Stimulated activated CD8-positive, alpha-beta memory T cell treated with anti-CD3 and anti-CD28 coated beads, Interleukin-4, amount 100 ng/mL, for 4 hours (primary cell): ENCODE results near the gene SARS1.

ENCODE experiments used
- DNase-seq, 2 donors: peaks; one replicate each; pipeline ENCODE4 v3.0.0-alpha.2; 2020; ENCODE audit warnings: low read depth in 2 of 2, low spot score in 1 of 2

Gene SARS1

GRCh38 chr1:109225711-109226445 is 12.2 kb downstream of the SARS1 start:
- DNase-seq = no peak

- DNase-seq = no peak
Observed at GRCh38 chr1:109228167-109228566, 14.4 kb downstream of the SARS1 start.

DNA sequence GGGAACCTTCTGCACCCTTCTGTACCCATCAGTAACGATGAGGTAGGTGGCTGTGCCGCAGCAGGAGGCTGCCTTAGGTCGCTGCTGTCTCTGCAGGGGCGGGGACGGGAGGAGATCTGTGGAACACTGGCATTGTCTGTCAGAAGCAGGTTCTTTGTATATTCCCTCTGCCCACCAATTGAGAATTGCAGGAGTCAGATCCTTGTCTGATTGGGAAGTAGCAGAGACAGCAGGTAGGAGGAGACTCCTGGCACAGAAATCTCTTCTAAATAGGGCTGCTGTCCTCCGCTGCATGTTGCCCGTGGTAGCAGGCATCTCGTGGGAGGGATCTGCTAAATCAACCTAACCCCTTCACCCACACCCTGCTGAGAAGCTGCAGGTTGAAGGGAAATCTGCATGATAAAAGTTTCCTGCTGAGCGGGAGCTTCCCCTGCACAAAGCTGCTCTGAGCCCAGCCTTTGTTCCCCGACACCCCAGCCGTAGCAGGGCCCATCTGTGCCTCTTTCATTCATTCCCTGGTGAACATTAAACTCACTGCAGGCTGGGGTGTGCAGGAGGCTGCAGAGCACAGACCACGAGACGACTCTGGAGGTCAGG is 15.9 kb downstream of the SARS1 start:
- no peak for DNase-seq

GRCh38 chr1:109231066-109231465 is 17.3 kb downstream of the SARS1 start:
- DNase-seq = no peak

GRCh38 chr1:109235137-109235536 is 21.4 kb downstream of the SARS1 start:
- DNase-seq = no peak

DNA sequence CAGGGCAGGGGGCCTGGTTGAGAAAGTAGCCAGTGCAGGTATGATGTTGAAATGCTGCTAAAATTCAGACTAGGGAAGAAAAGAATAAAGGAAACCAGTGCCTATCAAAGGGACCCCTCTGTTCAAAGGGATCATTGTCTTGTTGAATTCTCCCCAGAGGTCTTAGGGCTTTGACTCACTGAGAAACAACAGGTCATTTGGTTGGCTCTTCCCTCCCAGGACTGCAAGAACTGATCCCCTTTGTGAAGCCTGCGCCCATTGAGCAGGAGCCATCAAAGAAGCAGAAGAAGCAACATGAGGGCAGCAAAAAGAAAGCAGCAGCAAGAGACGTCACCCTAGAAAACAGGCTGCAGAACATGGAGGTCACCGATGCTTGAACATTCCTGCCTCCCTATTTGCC is 23.8 kb downstream of the SARS1 start:
- no peak for DNase-seq

- DNase-seq = no peak
Observed at GRCh38 chr1:109238382-109238781, 24.7 kb downstream of the SARS1 start.

- no peak for DNase-seq
Observed at GRCh38 chr1:109239047-109239408, 25.3 kb downstream of the SARS1 start.

DNA sequence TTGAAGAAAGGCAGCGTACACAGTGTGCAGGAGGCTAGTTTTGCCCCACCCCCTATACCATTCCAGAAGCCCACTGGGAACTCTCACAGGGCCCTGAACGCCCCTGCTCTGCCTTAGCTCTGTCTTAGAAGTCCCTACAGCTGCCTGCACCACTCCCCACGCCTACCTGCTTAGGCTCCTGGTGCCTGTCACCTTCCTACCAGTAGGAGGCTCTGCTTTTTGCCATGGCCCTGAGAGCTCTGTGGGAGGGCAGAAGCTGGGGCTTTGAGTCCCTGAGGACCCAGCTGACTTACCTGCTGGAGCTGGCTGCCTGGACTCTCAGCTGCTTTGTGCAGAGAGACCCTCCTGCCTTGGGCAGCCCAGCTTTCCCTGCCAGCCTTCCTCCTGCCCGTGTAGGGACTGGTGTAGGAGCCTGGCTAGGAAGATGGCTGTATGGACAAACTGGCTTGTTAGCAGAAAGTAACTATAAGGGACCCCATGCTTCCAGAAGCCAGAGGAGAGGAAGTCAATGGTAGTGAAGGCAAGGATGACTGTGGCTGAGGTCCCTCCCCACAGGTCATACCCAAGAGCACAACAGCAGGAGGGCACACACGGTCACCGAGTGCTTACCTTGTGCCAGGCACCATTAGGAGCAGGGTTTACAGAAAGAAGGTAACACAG is 25.8 kb downstream of the SARS1 start:
- DNase-seq = no peak

DNA sequence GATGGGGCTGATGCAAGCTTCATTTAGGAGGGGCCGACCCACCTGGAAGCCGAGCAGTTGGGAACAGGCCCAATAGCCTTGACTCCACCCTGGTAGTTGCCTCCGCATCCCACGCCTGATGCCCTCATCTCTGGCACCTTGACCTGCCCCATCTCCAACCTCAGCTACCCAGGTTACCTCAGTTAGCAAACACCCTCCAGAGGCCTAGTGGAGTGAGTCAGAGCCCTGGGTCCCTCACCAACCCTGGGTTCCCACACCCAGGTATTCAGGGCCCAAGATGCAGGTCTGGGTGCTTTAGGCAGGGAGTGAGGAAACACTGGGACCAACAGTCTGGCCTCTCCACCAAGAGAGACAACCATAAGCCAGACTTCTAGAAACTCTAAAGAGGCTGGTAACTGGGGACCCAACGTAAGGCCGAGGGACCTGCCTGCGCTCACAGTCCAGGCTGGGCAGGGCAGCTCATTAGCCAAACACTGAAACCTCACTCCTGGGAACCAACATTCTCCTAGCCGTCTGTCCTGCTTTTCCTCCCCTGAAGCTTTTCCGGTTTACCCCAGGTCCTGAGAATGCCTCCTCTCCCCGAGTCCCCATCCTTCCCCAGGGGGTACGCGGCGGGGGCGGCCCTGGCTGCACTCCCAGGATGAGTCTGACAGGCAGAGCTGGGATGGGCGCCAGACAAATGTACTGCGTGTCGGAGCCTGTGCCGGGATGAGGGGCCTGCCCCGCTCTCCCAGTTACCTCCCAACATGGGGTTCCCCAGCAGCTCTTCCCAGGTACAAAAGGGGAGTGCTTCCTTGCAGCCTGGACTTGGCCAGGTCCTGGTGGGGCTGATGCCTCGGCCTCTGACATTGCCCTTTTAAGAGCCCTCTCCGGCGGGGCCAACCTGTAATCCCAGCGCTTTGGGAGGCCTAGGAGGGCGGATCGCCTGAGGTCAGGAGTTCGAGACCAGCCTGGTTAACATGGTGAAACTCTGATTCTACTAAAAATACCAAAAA is 26.7 kb downstream of the SARS1 start:
- no peak for DNase-seq

DNA sequence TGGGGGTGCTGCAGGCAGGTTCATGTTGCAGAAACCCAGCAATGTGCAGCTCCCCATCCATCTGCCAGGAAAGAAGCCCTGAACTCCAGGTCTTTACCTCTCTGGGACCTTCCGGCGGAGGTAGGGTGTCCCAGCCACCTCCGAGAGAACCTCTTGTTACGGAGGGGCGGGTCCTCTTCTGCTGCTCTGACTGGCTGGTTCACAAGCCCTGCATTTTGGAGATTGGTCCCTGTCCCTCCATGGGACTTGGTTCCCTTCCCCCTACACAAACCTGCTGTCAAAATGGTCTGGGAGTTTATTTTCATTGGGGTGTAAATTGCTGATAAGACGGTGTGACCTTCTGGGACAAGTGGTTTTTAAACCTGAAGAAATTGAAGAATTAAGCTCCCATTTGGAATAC is 27.6 kb downstream of the SARS1 start:
- no peak for DNase-seq

- DNase-seq = no peak
Observed at GRCh38 chr1:109241841-109242345, 28.2 kb downstream of the SARS1 start.

DNA sequence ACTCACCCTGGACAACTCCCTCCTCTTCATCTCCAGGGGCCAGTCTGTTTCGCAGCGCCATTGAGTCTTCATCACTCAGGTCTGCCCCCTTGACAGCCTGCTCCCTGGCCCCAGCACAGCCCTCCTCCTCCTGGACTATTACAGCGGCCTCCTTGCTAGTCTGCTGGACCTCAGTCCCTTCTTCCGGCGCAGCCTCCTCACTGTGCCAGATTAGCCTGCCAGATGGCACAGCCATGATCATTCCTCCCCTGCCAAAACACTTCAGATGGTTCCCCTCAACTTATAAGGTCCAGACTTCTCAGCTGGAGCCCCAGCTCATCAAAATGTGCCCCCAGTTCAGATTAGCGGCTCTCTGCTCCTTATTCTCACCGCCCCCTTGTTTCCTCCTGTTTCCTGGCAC is 28.7 kb downstream of the SARS1 start:
- DNase-seq = no peak

DNA sequence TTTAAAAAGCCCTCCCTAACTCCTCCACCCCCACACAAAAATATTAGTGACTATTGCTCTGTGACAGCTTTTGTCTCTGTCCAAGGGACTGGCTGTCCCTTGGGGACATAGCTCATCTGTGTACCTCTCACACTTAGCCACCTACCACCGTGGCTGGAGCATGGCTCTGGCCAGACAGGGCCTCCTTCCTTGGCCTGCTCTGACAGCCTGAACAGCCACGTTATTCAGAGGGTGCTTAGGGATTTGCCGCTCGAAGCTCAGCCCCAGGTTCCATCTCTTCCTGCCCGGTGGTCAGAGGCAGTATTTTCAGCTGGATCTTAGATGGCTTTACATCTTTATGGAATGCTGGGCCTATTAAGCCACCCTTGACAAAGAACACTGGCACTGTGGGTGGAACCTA is 29.5 kb downstream of the SARS1 start:
- no peak for DNase-seq

DNA sequence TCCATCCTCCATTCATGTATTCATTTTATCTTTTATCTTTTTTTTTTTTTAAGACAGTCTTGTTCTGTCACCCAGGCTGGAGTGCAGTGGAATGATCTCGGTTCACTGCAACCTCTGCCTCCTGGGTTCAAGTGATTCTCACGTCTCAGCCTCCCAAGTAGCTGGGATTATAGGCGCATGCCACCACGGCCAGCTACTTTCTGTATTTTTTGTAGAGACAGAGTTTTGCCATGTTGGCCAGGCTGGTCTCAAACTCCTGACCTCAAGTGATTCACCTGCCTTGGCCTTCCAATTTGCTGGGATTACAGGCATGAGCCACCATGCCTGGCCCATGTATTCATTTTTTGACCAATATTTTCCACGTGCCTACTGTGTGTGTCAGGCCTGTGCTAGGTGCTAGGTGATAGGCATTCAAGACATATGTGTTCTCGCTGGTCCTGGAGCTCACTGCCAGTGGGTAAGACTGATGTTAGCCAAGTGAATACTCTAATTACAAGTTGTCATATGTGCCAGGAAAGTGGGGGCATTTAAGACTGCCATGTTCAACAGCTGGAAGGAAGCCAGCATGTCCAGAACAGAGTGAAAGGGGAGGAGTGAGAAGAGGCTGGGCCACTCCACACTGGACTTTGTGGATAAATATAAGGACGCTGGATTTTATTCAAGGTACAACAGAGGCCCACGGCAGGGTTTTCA is 30.3 kb downstream of the SARS1 start:
- no peak for DNase-seq

DNA sequence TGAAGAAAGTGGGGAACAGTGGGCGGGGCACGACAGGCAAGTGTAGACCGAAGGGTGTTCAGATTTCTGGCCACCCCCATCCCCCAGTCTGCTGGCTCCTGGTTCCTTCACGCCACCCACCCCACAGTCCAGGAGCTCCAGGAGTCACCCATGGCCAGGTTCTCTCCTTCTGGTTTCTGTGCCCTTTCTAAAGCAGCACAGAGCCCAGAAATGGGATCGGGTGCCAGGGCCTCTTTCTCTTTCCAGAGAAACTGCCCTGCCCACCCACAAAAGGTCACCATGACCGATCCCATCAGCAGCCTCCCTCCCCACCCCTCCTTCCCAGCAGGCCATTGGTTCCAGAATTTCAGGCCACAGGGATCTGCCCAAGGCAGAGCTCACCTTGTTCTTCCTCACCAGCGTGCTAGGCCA is 32.4 kb downstream of the SARS1 start:
- DNase-seq = no peak

DNA sequence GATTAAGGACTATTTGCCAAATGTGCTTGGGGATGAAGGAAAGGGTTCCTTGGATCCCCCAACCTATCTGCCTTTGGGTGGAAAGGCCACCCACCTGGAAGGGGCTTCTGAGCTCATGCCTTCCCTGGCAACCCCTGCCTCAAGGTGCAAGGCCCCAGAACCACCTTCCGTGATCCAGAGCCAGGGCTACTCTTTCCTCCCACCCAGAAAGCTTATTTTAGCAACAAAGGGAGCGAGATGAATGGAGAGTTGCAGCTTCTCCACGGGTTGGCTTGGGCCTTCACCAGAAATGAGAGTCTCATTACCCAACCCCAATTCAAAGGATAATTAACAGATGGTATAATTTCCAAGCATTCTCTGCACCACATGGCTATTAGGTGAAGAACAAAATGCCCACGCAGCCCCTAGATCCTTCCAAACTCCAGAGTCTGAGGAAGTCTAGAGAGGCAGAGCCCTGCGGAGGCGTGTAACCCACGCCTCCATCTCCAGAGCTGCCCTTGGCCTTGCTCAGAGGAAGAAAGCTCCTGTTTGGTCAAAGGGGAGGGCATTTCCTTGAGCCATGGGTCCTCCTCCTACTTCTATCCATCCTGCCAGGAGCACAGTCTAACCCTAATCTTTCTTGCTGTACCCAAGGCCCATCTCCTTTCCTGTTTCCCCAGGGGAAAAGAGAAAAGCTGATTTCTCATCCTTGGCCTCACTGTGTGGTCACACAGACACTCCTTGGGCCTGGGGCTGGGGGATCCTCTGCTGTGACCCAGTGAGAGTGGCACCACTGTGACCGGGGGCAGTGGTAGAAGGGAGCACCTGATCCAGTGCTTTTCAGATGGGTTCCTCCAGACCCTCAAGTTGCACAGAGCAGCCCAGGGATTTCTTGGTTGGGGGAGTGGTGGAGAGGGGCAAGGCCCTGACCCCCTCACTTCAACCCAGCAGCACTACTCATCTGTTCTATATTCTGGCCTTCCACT is 34.0 kb downstream of the SARS1 start:
- DNase-seq = no peak

DNA sequence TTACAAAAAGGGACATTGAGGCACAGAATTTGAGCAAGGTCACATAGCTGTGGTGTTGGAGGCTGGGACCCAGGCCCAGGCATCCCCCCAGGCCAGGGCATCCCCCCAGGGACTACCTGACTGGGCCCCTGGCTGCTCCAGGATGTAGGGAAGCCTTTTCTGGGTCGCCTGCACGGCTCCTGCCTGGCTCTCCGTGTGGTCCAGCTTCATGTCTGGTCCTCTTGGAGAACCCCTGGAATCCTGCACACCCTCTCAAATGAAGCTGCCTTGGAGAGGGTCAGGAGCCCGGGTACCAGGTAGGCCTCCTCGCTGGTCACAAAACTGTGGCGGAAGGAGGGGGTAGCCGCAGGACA is 34.7 kb downstream of the SARS1 start:
- no peak for DNase-seq

DNA sequence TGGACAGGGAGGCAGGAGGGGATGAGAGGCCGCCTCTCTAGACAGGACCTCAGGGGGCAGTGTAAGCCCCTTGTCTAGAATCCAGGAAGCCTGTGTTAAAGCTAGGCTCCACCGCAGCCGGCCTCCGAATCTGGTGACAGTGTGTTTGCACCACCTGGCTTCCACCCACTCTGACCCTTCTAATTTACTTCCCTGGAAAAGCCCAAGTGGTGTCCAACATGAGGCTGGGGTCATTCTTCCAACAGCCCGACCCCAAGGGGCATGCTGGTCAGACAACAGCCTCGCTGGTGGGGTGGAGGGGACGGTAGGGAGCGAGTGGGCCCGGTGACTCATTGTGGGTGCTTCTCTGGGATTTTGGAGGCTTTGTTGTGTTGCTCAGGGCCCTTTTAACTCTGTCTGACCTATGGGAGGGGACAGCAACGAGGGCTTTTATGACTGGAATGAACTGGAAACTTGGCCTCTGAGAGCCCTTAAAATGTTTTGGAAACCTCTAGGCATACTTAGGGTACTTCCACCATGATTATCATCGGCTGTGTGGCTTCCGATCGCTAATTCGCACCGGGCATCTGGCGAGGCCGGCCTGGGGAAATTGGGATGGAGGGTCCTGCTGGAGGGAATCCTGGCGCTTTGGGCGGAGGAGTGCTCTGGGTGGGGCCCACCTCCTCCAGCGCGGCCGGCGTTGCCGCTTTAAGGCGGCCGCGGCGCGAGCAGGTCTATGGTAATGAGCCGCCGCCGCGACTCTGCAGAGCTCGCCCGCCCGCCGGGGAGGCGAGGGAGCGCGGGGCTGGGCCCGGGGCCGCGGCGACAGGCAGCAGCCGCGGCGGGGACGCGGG is 35.3 kb downstream of the SARS1 start, which contains the start of gene CELSR2:
Gene CELSR2 (plus strand): TSS at position 743 of the 833 bp plus-strand sequence. CDS start 541 bp downstream, outside the sequence.
- DNase-seq = no peak
